GM21526 (cell line): ENCODE data around the gene B4GALNT3.
"Not testable (repeated sequence)": the region's sequence is repeated elsewhere in the genome, so short reads cannot be mapped to it uniquely, and the experiment has no call there.

Source experiments
- ATAC-seq: cut with Tn5 transposase; IDR thresholded peaks from one replicate; pipeline ENCODE4 v1.9.1; 2021; ENCODE audit warnings: moderate library complexity; ENCODE audit not compliant: unreplicated experiment, low FRiP score

Gene B4GALNT3

DNA sequence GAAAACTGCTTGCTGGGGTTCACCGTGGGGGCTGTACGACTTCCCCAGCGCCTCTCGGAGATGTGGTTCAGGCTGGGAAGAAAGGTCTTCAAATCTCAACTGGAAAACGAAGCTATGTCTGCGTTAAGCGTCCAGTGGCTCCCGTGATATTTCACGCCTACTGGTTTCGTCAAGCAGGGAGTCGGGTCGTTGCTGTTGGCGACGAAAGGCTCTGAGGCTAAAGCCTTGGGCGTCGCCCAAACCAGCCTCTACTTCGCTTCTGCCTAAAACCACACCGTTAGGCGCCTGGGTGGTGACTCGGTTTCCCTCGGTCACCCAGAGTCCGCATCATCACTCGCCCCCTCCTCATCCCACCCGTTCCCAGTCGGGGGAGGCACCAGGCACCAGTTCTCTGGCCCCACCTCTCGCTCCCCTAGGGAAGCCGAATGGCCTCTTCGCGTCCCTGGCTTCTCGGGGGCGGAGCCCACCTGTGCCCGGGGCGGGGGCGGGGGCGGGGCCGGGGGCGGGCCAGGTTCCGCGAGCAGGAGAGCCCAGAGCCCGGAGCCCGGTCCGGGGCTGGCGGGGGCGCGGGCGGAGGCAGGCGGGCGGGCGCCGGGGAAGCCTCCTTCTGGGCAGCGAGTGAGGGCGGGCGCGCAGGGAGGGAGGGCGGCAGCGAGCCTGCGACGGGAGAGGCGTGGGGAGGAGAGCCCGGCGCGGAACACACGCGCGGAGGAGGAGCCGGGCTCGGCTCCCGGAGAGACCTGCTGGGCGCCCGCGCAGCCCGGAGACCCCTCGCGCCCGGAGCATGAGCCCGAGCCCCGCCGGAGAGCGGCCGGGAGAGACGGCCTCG, at the start of gene B4GALNT3:
Gene B4GALNT3 (plus strand): TSS at position 510 of the 829 bp plus-strand sequence. CDS start 438 bp downstream, outside the sequence.
- ATAC-seq: no peak

DNA sequence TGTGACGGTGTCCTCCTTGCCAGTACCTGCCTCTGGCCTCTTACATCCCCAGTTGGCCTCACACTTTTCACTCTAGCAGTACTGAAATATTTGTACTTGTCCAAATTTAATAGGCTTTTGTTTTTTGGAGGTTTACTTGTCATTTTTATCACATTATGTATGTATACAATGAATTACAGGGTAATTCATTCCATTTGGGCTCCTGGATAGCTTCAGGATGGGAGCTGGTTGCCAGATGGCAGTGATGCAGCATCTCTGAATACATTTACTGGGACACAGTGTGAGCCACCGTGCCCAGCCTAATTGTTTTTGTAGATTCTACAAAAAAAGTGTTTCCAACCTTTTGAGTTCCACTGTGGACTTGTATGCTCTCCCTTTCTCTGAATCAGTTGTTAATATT, 44.9 kb upstream of the B4GALNT3 start:
- ATAC-seq: no peak

DNA sequence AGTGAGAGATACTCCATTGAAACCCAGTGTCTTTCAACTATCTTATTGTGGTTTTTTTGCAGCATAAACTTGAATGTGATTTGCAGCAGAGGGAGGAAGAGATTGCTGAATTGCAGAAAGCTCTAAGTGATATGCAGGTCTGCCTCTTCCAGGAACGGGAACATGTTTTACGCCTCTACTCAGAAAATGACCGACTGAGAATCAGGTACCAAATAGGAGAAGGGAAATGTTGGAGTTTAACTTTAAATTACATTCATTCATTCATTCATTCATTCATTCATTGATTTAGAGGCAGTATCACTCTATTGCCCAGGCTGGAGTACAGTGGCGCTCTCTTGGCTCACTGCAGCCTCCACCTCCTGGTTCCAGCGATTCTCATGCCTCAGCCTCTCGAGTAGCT, 41.3 kb upstream of the B4GALNT3 start:
- no peak for ATAC-seq

DNA sequence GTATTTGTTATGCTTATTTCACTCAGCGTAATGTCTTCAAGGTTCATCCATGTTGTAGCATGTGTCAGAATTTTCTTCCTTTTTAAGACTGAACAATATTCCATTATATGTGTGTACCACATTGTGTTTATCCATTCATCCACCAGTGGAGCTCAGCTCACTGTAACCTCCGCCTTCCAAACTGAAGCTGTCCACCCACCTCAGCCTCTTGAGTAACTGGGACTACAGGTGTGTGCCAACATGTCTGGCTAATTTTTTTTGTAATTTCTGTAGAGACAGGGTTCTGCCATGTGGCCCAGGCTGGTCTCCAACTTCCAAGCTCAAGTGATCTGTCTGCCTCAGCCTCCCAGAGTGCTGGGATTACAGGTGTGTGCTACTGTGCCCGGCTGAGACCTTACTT, 37.2 kb upstream of the B4GALNT3 start:
- no peak for ATAC-seq

DNA sequence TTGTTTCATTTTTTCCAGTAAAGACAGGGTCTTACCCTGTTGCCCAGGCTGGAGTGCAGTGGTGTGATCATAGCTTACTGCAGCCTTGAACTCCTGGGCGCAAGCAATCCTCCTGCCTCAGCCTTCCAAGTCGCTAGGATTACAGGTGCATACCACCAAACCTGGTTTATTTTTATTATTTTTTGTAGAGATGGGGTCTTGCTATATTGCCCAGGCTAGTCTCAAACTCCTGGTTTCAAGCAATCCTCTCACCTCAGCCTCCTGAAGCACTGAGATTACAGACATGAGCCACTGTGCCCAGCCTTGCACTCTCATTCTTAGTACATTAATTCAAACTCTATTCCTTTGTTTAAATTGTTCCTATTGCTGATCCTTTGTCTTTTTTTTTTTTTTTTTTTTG, 24.0 kb upstream of the B4GALNT3 start:
- not testable (repeated sequence) for ATAC-seq

DNA sequence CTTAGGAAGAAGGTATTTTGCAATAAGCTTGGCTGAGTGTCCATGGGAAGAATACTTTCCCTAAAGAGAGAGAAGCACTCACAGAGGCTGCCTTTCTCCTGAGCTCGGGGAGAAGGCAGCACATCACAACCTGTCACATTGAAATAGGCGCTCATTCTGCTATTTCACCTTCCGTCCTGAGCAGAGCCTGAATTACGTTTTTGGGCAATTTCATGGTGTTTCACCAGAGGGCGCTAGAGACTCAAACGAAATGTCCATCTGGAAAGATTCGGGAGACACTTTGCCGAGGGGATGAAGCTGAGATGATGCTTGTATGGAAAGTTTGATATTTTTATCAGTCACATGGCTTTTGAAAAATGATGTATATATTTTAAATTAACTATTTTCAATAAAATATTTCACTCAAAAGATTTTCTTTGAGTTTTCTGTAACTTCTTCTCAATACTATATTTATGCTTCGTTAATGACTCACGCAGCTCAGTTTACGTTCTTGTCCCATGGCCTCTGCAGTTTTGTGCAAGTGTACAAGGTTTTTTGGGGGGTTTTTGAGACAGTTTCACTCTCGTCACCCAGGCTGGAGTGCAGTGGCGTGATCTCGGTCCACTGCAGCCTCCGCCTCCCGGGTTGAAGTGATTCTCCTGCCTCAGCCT, 17.4 kb upstream of the B4GALNT3 start:
- no peak for ATAC-seq

DNA sequence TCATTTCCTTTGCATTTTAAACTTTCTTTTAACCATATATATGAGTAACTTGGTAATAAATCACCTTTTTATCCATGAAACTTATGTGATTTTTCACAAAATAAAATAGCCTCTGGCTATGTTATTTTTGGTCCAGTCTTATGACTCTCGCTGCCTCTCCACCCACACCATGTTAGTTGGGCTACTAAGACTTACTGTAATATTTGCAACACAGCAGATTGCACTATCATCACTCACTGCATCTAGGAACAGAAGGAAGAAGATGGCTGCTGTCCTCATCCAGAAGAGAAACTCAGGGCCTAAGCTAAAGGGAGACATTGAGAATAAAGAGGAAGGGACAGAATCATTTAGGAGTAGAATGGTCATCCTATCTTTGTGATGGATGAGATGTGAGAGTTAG, 12.6 kb upstream of the B4GALNT3 start:
- ATAC-seq: no peak

DNA sequence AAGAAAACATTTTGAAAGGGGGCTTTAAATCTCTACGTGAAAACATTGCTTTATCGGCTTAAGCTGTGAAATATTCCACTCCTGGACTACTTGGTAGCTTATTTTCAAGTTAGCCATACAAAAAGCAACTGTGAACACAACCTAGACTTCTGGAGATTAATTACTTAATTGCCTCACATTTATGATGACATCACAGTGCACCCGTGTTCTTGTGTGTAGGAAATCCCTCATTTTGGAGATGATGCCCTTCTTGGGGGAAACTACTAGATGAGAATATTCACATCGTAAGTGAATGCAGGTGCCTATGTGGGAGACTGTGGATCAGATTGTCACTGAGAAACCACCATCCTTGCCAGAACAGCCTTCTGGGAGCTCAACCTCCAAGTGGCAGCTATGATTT, 10.5 kb upstream of the B4GALNT3 start:
- ATAC-seq: no peak

DNA sequence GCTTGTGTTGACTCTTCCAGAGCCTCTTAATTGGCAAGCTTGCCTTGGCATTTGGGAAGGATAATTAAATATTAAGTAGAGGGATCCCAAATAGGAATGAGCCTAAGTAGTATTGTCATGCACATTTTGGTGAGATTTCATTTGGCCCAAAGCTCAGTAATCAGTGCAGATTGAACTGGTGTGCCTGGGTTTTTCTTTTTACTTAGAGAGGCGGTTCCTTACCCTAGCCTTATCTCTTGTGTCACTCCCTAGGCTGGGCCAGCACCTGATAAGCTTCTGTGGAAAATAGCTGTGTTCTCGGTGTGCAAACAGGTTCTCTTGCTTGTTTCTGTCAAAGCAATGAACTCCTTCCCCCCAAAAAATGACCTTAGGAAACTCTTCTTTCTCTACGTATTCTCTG, 9.3 kb upstream of the B4GALNT3 start:
- ATAC-seq: no peak

DNA sequence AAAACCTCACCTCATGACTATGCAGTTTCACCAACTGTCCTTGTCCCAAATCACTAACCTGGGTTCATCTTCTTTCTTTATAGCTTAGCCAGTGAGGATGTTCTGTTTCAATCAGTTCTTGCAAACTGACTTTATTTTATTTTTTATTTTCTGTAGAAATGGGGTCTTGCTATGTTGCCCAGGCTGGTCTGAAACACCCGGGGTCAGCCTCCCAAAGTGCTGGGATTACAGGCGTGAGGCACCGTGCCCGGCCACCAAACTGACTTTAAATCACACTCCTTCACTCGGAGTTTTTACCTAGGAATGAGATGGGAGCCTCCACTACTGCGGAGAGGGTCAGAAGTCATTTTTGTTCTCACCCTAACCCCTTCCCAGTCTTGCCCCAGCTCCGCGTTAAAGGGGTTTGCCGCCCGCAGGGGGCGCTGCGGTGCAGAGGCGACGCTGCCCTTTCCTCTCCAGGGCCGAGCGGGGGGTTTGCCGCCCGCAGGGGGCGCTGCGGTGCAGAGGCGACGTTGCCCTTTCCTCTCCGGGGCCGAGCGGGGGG, 7.0 kb upstream of the B4GALNT3 start:
- no peak for ATAC-seq

DNA sequence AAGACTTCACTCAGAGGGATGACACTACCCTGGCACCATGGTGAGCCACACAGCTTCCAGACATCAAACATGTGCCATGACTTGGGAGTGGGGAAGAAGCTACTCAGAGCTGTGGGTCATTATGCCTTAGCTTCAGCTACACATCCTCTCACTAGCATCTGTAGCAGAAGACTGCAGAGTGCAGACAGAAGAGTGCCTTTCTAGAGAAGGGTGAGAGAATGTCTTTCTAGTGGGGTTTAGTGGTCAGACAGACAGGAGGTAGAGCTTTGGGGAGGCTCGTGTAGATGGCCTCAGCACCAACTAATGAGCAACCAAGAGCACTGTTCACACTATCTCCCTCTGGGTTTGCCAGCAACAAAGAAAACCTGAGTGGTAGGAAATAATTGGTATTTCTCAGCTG, 4.9 kb upstream of the B4GALNT3 start:
- ATAC-seq: no peak

DNA sequence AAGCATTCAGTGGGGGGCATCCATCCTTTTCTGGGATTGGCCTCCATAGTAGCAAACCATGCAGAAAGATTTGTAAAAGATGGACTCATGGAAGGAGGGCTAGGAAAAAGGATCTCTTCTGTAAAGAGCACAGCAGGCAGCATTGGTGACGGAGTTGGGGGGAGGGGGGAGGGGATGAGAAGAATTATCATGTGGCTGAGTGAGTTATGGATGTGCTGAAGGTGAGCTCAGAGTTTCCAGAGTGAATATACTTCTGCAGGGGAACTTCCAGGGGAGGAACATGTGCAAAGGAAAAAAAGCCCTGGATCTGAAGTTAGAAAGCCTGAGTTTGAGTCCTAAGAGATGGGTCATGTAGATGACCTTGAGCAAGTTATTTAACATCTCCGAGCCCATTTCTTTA, 3.9 kb upstream of the B4GALNT3 start:
- ATAC-seq: no peak

DNA sequence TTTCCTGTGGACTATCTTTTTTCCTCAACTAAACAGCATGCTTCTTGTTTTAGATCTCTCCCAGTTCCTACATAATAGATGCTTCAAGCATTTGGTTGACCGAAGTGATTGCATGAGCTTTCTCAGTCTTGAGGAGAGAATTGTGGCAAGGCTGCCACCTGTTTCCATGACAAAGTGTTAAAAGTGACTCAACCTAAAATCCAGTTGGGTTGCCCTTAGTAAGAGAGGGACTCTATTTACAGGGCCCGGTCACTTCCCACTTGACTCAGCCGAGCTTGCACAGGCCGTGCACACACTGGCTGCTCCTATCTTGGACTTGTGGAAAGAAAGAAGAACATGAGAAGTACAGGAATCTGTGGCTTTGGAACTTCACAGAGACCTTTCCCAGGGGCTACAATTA, 2.1 kb upstream of the B4GALNT3 start:
- no peak for ATAC-seq

DNA sequence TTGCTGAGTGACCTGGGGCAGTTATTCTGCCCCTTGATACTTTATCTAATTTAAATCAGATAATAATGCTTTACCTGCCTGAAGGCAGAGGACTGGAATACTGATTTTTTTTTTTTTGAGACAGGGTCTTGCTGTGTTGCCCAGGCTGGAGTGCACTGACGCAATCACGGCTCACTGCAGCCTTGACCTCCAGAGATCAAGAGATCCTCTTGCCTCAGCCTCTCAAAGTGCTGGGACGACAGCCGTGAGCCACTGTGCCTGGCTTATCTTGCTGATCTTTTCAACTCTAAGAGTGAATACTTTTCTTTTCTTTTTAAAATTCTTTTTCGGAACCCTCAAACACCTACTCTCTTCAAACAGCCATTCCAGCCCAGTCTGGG, 699 bp upstream of the B4GALNT3 start:
- no peak for ATAC-seq

DNA sequence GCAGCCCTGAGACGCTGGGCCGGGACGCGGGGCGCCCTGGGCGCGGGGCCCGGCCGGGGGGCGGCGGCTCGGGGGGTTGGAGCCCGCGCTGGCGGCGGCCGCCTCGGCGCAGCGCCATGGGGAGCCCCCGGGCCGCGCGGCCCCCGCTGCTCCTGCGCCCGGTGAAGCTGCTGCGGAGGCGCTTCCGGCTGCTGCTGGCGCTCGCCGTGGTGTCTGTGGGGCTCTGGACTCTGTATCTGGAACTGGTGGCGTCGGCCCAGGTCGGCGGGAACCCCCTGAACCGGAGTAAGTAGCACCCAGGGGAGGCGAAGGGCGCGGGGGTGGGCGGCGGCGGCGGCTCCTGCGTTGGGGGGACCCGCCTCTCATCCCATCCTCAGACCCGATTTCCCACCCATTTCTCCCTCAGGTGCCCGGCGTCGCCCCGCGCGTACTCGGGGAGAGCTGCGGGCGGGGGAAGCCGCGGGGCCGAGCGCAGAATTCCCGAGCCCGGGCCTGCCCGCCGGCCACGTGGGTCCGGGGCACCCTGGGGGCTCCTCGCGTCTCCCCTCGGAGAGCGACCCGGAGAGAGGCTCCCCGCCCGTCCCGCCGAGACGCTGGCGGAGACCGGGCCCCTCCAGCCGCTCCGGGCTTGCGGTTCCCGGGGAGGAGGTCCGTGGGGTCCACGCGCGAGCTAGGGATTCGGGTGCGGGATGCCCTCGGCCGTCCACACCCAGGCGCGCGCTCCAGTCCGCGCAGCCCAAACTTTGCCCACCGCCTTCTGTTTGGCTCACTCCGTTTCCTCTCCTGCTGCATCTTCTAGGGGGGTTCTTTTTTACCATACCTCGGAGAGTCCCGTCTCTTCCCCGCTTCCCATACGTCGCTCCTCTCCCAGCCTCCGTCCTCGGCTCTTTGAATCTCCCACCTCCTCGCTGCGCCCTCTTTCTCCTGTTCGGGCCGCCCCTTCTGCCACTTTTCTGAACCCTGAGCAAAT, 807 bp downstream of the B4GALNT3 start:
- no peak for ATAC-seq

DNA sequence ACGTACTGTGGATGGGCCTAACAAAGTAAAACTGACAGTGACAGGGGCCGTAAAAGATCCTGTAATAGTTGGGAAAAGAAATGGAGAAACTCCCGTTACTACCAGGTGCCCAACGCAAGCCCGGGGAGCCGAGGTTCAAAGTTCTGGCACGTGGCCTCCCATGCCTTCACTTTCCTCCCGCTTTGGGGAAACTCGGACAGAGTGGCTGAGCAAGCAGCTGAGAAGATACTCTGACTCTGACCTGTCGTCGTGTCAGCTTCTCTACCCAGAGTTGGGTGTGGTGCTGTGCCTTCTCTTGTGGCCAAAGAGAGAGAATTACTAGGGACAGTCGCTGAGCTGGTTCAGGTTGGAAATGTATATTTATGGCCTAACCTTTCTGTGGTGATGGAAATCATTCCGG, 1.7 kb downstream of the B4GALNT3 start:
- ATAC-seq: no peak

DNA sequence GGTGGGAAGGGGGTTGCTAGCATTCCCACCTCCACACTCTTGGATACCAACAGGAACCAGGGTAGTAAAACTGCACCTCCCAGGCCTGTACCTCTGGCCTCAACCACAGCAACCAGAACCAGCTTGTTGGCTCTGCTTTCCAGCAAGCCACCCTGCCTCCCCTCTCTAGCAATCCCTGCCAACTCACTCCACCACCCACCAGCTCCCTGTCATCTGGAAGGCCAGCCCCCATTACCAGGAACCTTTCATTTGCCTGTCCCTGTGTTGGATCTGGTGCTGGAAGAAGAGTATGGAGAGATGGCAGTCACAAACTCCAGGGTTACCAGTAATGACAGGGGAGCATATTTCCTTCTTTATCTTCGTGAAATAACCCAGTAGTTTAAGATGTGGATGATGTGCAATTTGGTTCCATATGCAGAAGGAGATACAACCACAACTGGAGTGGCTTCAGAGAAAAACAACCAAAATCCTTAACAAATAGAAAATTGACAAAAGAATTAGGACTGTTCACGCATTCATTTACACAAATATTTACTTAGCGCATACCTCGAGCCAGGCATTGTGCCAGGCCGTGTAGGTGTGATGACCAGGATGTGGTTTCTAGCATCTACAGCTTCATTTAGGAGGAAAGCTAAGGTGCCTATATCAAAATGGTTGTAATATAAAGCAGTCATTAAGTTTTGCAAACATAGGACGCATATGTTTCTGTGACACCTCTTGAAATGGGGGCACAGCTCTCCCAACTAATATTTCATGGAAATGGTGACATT, 3.4 kb downstream of the B4GALNT3 start:
- no peak for ATAC-seq

DNA sequence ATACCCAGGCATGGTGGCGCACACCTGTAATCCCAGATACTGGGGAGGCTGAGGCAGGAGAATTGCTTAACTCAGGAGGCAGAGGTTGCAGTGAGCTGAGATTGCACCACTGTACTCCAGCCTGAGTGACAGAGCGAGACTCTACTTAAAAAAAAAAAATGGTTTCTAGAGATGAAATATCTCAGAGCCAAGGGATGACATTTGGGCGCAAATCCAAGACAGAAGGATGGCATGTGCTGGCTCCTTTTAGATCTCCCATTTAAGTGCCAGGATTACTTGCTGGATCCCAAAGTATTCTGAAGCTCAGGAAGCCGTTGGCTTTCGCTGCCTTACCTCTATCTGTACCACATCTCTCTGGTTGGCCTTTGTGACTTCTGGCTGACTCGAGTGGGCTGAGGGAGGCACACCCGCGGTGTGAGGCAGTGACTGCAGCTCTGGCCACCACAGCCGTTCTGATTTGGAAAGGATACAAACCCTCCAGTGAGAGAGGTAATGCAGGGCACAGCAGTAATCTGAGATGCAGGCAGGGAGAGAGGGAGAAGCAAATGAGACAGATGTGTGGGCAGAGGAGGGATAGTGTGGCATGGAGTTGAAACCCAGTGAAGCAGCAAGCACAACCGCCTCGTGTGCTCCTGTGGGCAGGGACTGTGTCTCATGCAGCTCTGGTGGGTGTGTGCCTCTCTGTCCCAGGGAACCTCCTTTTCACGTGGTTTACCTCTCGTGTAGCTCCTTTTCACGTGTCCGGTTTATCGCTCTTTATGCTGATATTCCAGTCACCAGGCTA, 4.9 kb downstream of the B4GALNT3 start:
- no peak for ATAC-seq

DNA sequence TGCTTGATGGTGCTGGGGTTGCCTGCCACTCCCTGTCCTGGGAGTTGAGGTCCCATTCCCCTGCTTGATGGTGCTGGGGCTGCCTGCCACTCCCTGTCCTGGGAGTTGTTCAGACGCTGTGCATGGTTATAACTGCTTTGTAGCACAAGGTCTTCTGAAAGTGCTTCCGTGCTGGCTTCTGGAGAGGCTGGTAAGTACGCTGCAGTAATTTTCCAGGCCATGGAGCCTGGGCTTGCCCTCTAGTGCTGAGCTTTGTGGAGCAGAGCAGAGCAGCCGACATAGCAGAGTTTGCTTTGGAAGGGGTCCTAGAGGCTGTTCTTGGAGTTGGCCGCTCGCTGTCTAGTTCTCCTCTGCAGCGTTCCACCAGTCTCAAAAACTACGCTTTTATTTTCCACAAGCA, 6.3 kb downstream of the B4GALNT3 start:
- no peak for ATAC-seq
